Dedifferentiated amniotic fluid mesenchymal stem cell (primary cell): ENCODE measurements around the gene FBXO39.
"Not testable (repeated sequence)": the region's sequence is repeated elsewhere in the genome, so short reads cannot be mapped to it uniquely, and the experiment has no call there.

Source experiments
- DNase-seq: peaks from one replicate; pipeline ENCODE4 v3.0.0-alpha.2; 2016; ENCODE audit errors: extremely low spot score

Gene FBXO39

GRCh38 chr17:6793748-6794493, 17.9 kb downstream of the FBXO39 start:
- DNase-seq = no peak

DNA sequence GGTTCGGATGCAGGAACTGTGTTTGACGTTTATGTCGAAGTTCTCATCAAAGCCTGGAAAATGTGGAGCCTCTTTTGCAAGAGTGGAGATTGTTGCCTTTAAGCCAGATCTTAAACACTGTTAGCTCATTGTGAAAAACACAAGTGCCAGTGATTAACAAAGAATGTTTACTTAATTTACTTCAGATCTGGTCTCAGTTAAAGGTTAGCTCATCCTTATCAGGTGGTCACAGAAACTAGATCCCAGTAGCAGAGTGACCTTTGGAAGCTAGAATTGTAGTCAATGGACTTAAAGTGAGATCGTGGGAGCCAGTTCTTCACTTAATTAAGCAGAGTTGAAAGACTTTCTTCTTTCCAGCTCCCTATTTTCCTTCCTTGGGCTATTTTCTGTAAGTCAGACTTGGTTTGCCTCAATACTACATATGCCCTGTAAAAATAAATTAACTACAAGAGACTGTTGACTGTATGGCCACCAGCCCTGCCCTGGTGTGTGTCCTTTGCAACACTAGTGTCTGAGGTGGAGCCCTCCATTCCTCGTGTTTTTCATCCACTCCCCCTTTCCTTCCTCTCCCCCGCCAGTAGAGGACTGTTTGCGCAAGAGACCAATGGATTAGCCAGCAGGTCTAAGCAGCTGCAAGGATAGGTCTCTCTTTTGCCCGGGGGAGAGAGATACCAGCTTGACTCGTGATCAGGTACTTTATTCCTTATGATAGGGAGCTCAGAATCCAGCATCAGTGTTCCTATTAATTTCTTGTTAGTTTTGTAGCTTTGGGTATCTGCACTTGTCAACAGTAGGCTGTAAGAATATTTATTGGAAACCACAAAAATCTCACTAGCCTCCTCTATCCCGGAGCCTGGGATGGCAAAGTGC, 20.2 kb downstream of the FBXO39 start:
- no peak for DNase-seq

GRCh38 chr17:6796887-6797490, 21.0 kb downstream of the FBXO39 start:
- DNase-seq = no peak

DNA sequence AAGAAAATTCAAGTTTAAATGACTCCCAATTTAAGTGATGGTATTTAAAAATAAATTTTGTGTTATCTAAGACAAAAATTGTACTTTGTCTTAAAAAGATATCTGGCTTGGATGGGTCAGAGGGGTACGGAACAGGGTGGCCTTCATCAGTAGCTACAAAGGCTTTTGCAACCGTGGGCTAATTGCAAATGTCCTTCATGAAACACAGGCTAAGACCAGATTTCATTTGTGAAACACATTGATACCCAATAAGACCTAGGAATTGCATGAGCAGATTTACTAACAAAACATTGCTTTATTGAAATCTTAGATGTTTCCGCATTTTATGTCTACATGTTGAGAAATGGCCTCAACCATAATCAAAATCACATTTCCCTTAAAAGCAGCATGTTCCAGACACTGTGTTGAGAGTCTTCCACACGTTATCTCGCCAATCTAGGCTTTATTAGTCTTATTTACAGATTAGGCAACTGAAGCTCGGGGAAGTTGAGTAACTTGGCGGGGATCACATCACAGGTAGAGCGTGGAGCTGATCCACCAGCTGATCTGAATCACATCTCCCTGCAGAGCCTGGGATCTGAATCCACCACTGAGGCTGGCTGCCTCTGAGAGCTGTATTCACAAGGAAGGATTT, 21.8 kb downstream of the FBXO39 start:
- no peak for DNase-seq

DNA sequence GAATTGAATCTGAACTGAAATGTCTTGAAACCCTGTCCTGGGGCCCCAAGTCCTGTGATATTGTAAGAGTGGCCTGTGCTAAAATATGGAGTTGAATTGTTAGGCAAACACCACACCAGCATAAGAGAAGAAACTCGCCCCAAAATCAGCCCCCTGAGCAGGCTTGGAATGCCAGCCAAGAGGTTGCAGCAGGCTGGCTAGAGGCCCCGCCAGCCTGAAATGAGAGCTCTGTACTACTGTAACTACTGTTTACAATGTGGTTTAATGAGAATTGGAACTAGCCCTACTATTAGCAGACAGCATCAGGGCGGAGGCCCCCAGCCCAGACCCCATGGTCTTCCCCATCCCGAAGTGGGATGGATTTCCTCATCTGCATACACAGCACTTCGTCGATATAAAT, 23.7 kb downstream of the FBXO39 start:
- DNase-seq = no peak

- no peak for DNase-seq
Measured at GRCh38 chr17:6800422-6801027, 24.5 kb downstream of the FBXO39 start.

- no peak for DNase-seq
Measured at GRCh38 chr17:6811510-6811909, 35.5 kb downstream of the FBXO39 start.

DNA sequence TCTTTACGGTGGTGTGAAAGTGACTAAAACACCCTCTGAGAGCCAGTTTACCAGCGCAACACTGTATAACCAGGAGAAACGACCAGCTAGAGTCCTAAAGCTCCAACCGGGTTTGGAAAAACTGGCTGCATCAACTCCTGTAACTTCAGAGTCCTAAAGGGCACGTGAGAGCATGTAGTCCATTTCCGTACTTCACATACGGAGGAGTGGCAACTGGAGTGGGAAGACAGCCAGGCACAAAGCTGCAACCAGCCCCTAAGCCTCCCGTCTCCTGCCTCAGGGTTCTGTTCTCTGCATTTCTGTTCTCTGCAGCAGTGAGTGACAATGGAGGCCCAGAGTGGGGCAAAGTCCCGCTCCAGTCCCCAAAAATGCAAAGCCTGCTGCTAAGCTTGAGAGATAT, 36.3 kb downstream of the FBXO39 start:
- DNase-seq = no peak

- DNase-seq = no peak
Measured at GRCh38 chr17:6815775-6816174, 39.8 kb downstream of the FBXO39 start.

- not testable (repeated sequence) for DNase-seq
Measured at GRCh38 chr17:6816368-6816767, 40.4 kb downstream of the FBXO39 start.

- no peak for DNase-seq
Measured at GRCh38 chr17:6818938-6819337, 42.9 kb downstream of the FBXO39 start.

DNA sequence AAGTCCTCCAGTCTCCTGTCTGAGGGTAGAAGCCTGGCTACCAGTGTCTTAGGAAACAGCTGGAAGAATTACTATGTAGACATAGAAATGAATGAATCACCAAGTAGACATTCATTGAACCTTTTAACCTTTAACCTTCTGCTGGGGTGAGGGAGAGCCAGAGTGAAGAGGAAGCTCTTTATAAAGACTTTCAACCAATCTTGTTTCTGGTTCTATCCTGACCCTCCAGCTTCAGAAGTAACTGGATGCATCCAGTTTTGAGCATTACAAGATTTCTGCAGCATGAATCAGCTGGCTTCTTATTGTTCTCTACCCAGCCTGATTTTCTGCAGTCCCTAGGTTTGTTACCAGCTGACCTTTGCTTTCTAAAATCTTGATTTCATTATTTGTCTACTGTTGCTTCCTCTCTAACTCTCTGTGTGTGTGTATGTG, 47.0 kb downstream of the FBXO39 start:
- DNase-seq = peak; percentile 12

DNA sequence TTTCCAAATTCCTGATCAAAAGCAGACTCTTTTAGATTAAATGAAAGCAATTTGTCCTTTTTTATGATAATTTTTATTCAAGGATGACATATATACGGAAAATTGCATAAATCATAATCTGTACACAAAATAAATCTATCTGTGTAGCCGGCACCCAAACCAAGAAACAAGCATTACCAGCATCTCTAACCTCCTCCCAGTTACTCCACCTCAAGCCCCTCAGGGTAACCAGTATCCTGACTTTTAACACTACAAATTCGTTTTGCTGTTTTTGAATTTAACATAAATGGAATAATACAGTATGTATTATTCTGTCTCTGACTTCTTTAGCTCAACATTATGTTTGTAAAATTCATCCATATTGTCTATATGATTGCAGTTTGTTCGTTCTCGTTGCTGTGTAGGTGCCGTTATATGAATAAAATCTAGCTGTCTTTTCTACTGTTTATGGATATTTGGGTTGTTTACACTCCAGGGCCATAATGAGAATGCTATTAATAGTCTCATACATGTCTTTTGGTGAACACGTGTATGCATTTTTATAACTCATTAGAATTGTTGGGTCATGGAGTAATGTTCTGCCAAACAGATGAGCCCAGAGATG, 54.5 kb downstream of the FBXO39 start:
- DNase-seq = no peak

- DNase-seq = no peak
Measured at GRCh38 chr17:6831661-6832263, 55.7 kb downstream of the FBXO39 start, which contains the start of gene TEKT1. TEKT1 (minus strand) TSS chr17:6831729; CDS start chr17:6830376, 1,353 bp downstream.
